Activated CD8-positive, alpha-beta memory T cell treated with anti-CD3 and anti-CD28 coated beads, Interleukin-2, amount 50 U/mL, for 24 hours (primary cell): ENCODE results near the gene LPP.

Source experiments
- DNase-seq: peaks from one replicate; pipeline ENCODE4 v3.0.0-alpha.2; 2020; ENCODE audit errors: extremely low read depth

LPP gene

DNA sequence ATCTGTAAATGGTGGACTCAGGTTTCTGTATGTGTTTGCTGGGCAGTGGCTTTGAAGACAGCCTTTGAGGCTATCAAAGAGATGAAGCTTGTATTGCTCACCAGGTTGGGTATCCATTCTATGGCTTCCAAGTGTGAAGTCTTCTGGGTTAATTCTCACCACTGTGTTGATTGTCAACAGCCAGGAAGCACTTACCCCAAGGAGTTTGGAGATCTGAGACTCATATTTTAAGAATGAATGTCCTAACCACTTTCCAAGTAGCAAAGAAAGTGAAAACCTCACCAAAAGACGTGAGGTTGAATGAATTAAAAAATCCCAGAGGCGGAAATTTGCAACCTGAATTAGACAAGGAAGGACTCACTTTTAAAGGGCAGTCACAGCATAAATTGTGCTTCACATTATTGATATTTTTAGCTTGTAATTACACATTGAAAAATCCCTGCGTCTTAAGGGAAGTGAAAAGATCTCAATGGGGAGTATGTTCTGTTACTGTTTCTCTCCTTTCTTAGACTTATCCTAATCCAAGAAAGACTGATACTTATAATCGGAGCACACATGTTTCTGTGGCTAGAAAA lies 713.8 kb downstream of the LPP start:
- no peak for DNase-seq

GRCh38 chr3:188868803-188869202 lies 714.8 kb downstream of the LPP start:
- DNase-seq = no peak

- no peak for DNase-seq
These were observed 715.7 kb downstream of the LPP start for GRCh38 chr3:188869628-188870027.

- DNase-seq = no peak
These were observed 716.5 kb downstream of the LPP start for GRCh38 chr3:188870431-188870830.

DNA sequence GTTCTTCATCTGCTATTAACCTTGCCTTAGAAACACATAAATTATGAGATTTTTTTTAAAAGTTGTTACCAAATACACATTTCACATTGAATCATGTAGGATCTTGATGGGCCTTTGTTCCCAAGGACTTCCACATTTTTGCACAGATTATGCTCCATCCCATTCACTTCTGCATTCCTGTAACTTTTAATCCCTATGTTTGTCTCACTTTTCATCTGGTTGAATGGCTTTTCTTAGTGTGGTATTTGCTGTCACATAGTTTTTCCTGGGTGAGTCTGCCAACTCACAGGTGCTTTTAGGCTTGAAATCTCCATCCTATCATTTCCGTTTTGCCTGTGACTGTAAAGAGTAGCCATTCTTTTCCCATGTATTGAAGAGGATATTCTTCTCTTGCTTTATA lies 720.6 kb downstream of the LPP start:
- DNase-seq = no peak

DNA sequence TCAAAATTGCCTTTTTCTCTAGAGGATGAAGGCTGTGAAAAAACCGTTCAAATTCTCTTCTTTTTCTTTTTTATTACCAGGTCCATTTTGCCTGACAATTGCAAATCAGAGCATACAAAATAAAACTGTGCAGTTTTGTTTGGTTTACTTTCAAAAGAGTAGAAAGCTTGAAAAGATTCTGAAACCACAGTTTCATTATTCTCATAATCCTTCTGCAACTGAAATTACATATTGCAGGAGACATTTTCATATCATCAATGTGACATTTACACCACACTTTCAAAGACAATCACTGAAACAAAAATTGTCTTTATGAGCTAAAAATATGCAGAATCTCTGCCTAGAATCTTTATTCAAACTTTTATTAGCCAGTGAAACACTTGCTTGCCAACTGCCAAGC lies 721.5 kb downstream of the LPP start:
- no peak for DNase-seq

- DNase-seq = no peak
These were observed 722.4 kb downstream of the LPP start for GRCh38 chr3:188876370-188876769.

DNA sequence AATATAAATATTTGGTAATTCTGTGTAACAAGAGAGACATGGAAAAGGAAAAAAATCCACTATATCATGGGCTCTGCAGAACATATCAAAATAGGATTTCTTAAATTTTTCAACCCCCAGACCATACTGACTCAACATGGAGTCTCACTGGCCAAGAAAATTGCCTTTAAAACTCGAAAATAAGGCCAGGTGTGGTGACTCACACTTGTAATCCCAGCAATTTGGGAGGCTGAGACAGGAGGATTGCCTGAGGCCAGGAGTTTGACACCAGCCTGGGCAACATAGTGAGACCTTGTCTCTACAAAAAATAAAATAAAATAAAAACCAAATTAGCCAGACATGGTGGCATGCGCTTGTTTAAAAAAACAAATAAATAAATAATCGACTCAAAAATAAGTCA lies 723.4 kb downstream of the LPP start:
- no peak for DNase-seq

DNA sequence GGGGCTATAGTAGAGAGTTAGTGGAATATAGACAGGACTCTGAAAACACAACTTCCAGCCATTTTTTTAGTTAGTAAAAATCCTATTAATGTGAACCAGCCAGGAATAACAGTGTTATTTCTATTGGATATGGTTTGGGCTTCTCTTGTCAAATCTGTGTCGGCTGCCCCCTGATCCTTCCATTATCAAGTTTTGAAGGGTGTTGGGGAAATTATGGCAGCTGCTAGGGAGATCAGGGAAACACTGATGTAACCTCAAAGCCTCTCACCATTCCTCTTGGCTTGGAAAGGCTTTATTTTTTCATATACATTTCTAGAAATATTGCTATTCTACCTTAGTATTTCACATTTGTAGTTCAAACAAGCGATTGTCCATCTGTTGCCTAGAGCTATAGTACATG lies 724.1 kb downstream of the LPP start:
- no peak for DNase-seq

- no peak for DNase-seq
These were observed 728.1 kb downstream of the LPP start for GRCh38 chr3:188881954-188882641.

- DNase-seq = no peak
These were observed 730.5 kb downstream of the LPP start for GRCh38 chr3:188884299-188885043.

DNA sequence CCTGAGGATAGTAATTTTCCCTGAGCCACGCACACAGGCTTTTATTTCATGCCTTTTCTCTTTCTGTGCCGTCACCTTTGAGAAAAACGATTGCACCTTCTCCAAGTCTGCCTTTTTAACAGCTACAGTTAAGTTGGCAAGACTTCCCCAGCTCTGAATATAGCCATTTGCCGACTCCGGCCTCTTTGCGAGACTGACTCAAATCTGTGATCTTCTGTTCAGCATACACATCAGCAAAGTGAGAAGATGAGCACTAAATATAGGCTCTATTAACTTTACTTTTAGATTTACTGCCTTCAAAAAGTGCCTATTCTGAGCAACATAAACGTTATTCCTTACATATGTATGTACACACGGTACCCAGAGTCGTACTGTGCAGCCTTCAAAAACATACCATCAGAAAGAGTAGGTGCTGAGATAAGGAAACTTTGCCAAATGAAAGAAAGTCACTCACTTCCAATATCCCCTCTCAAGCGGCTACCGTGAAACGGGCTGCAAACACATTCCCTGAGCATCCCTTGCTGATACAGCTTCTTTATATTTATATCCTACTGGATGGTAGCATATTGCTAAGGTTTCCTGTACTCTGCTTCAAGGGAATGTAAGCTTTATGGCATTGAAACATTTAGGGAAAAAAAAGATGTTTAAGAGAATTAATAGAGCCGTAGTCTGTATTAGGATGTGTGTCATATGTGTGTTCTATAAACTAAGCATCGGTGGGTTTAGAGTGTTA lies 734.5 kb downstream of the LPP start:
- DNase-seq = no peak

- DNase-seq = no peak
These were observed 735.1 kb downstream of the LPP start for GRCh38 chr3:188889054-188889491.

GRCh38 chr3:188890572-188891270 lies 736.8 kb downstream of the LPP start:
- no peak for DNase-seq

DNA sequence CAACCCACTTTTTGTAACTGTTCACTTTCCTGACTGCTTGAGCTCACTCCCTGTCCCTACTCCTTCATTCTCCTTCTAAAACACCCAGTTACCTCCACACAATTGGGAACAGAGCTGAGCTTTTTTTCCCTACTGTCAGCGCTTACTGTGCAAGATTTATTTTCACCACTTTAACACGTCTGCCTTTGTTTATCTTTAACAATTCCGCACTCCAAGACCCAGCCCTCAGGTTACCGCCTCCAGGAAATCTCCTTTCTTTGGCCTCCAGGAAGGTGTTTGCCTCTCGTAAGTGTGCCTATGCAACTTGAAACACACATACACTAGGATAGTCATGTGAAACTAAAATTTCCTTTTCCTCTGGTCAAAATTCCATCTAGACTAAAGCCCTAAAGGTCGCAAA lies 745.9 kb downstream of the LPP start:
- DNase-seq = no peak

DNA sequence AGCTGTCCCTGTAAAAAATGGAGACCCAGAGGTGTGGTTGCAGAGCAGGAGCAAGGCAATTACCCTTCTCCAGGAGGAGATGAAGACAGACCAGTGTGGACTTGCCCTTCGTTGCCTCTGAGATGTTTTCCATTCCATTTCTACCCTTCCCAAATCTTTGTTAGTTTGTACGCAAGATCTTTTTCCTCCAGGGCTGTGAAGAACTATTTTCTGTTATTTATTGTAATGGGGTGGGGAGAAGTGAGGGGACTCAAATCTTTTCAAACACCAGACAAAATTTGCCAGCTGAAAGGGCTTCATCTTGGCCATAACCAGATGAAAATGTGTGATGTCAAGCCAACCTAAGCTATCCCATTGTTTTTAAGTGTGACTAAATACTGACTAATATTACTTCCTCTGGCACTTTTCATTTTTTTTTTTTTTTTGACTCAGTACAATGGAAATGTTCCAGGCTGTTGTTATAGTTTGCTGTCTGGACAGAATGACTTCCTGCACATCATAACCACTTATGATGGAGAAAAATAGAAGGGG lies 746.5 kb downstream of the LPP start:
- no peak for DNase-seq

DNA sequence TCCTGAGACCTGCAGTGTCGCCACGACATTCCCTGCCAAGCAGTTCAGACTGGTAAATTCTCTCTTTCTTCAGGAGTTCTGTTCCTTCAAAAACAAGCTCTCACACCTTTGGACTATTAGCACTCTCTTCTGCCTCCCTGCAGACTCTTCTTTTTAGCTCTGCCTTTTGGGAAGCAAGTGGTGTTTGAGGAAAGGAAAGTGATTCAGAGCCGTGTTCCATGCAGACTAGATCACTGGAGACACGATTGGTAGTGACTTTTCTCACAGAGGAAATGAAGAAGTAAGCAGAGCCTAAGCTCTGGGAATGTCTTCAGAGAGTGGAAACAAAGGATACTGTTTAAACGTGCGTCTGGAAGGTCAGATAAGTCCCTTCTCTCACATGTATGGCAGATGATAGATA lies 747.2 kb downstream of the LPP start:
- no peak for DNase-seq

DNA sequence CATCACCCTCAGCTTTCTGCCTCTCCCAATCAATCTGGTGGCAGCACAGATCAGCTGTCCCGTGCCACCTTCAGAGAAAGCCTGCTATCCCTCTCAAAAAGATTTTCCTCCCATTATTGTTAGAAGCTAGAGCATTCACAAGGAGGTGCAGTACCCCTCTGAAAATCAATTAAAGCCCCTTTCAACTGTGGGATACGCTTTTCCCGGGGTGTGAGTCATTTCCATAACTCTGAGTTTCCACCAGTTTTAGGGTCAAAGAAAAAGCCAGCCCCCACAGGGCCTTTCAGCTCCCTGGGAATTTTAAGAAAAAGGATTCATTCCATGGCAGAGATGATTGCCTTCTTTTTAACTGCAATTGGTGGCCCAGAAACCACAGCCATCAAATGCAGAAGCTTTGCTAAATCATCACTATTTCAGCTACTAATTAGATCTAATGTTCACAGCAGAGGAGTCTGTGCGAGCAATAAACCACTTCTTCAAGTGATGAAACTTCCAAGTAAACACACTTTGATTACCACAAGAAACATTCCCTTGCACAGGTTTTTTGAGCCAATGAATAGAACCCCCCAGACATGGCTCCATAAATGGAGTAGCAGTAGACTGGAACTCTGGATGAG lies 747.8 kb downstream of the LPP start:
- no peak for DNase-seq

DNA sequence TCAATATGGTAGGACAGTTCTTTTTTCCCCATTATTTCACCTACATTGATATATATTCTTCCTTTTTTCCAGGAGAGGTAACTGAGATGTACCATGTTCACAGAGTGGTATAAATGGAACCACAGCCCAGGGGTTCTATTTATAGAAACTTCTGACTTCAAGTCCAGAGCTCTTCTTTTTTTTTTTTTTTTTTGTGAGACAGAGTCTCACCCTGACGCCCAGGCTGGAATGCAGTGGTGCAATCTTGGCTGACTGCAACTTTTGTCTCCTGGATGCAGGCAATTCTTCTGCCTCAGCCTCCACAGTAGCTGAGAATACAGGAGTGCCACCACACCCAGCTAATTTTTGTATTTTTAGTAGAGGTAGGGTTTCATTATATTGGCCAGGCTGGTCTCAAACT lies 750.7 kb downstream of the LPP start:
- DNase-seq = no peak

- no peak for DNase-seq
These were observed 751.6 kb downstream of the LPP start for GRCh38 chr3:188905547-188905946.

DNA sequence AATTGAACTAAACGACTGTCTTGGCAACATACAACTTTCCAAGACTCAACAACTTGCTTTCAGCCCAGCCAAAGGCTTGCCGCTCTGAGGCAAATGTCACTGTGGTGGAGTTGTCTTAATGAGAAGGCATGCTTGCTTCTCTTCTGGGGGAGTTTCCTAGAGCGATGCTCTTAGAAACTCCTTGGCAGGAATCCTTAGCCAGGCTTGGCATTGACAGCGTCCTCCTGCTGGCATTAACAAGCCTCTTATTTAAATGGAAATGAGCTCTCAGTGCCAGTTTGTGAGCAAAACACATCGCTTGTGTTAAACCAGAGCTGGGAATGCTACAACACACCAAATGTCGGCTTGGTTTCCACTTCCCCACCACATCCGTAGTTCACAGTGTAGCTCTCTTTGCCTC lies 752.3 kb downstream of the LPP start:
- DNase-seq = no peak
